Measurements from ENCODE around the gene GTPBP6.

DNA sequence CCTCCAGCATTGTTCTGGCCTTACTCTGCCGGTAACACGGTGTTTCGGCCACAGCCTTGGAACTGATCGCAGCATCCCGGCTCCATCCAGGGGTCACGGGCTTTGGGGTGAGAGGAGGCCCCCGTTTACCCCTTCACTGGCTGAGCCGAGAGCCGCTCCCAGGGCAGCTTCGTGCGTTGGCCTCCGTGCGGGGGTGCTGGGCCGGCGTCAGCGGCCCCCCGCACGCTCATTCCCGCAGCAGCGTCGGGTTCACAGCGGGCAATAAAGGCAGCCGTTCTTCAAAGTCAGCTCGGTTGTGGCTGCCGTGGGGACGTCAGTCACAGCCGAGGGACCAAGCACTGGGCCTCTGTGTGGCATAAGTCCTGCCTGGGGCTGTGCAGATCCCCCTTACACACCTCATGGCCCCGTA, 62.7 kb downstream of the GTPBP6 start:
- TF ChIP-seq GATA2 (IDR thresholded peaks at IDR 0.05; ENCODE audit: low read depth, low read length), result no peak
- no peak for TF ChIP-seq GATA3 (IDR thresholded peaks at IDR 0.05; ENCODE audit: low read depth, low read length)

Data from SH-SY5Y (cell line).